HepG2 (cell line): ENCODE data around the gene AFTPH. TPM values are rescaled to one million over a fixed set of nuclear protein-coding genes. Genes with fewer than 3 reads are reported as not detected.

ENCODE experiments used
- ATAC-seq: fragments of 200-7000 bp; cut with Tn5 transposase; 3 replicates; pipeline ENCODE4 v1.9.1; 2020; ENCODE audit warnings: mild to moderate bottlenecking, moderate library complexity
- BruUV-seq: library from RNA; stranded (reverse); fragments of 400-500 nt; replicated peaks from 2 replicates; lab custom pipeline; 2021; lab: Mats Ljungman, UMichigan
- CTCF ChIA-PET: fragments of 300-600 bp; formaldehyde crosslinking; extraction: SDS; loops from one replicate; lab custom pipeline; 2021; ENCODE audit warnings: low total read pairs, inconsistent platforms, low intra/inter-chr PET ratio; lab: Yijun Ruan, JAX
- POLR2A ChIA-PET: fragments of 350-600 bp; sonication (Branson Sonifier 250); formaldehyde crosslinking; loops from one replicate; lab custom pipeline; 2020; ENCODE audit warnings: antibody characterized with exemption, inconsistent platforms; lab: Yijun Ruan, JAX
- DNase-seq: peaks from one replicate; pipeline ENCODE4 v3.0.0-alpha.2; 2015; ENCODE audit warnings: low spot score
- FAIRE-seq: peaks from 3 replicates; lab custom pipeline; 2011; peaks lifted over from hg19 to GRCh38; lab: Jason Lieb, UNC
- H2AFZ ChIP-seq: one replicate; pipeline ENCODE4 v1.6.1; 2011; ENCODE audit warnings: low read length, inconsistent platforms
- H3K27ac ChIP-seq: fragments of 300-600 bp; 3 replicates; pipeline ENCODE4 v1.8.0; 2011; ENCODE audit warnings: mixed run types, mild to moderate bottlenecking, mixed read lengths, low read length, inconsistent platforms; ENCODE audit not compliant: insufficient read depth; ENCODE audit errors: extremely low read length
- H3K27me3 ChIP-seq, 2 experiments: fragments of 200-600 bp in 1 of 2; 2 replicates in 1 of 2; 3 replicates in 1 of 2; pipeline versions ENCODE4 v1.6.0 to v1.8.0; 2011; ENCODE audit warnings: low read length in 2 of 2, mild to moderate bottlenecking in 2 of 2, moderate library complexity in 2 of 2, inconsistent platforms in 1 of 2; ENCODE audit not compliant: insufficient read depth in 2 of 2, control insufficient read depth in 1 of 2
- H3K36me3 ChIP-seq, 2 experiments: fragments of 200-600 bp in 1 of 2; replicated peaks in 1 of 2; 2 replicates in 1 of 2; 3 replicates in 1 of 2; pipeline versions ENCODE4 v1.5.1 to v1.8.0; 2011; ENCODE audit warnings: low read length in 2 of 2, inconsistent platforms in 1 of 2; ENCODE audit not compliant: insufficient read depth in 2 of 2, control insufficient read depth in 1 of 2
- H3K4me1 ChIP-seq: 2 replicates; pipeline ENCODE4 v1.5.1; 2012; ENCODE audit warnings: low read length, inconsistent platforms; ENCODE audit not compliant: insufficient read depth
- H3K4me2 ChIP-seq: 2 replicates; pipeline ENCODE4 v1.6.0; 2011; ENCODE audit warnings: low read depth, low read length, inconsistent platforms
- H3K4me3 ChIP-seq, 3 experiments: fragments of 200-600 bp in 1 of 3; sonication (generic), shearing (Covaris generic) in 1 of 3; replicated peaks in 1 of 3; 2 replicates each; pipeline ENCODE4 v1.5.1; 2011 to 2016; ENCODE audit warnings: low read length in 3 of 3, inconsistent platforms in 2 of 3, low read depth in 2 of 3, mild to moderate bottlenecking in 2 of 3, control low read depth in 1 of 3, mixed read lengths in 1 of 3; ENCODE audit not compliant: insufficient read depth in 1 of 3
- H3K79me2 ChIP-seq: one replicate; pipeline ENCODE4 v1.6.1; 2011; ENCODE audit warnings: low read length, inconsistent platforms; ENCODE audit not compliant: insufficient read depth
- H3K9ac ChIP-seq: 2 replicates; pipeline ENCODE4 v1.6.0; 2011; ENCODE audit warnings: mild to moderate bottlenecking, low read depth, low read length, inconsistent platforms; ENCODE audit not compliant: insufficient read depth
- H3K9me3 ChIP-seq: 2 replicates; pipeline ENCODE4 v1.5.1; 2012; ENCODE audit warnings: mild to moderate bottlenecking, low read length
- H4K20me1 ChIP-seq: 2 replicates; pipeline ENCODE4 v1.6.0; 2011; ENCODE audit warnings: inconsistent platforms, mild to moderate bottlenecking, low read length, moderate library complexity; ENCODE audit not compliant: insufficient read depth
- ATF2 ChIP-seq: sonication (generic); formaldehyde crosslinking; IDR thresholded peaks from 2 replicates; pipeline ENCODE4 v1.4.0; 2020; ENCODE audit warnings: missing genetic modification reagents
- HNRNPLL ChIP-seq: fragments of 200-400 bp; formaldehyde crosslinking; IDR thresholded peaks from 2 replicates; pipeline ENCODE4 v1.6.1; 2017; ENCODE audit warnings: mild to moderate bottlenecking, low read depth, low read length; ENCODE audit not compliant: poor library complexity, severe bottlenecking
- KAT2B ChIP-seq: fragments of 150-350 bp; IDR thresholded peaks from 2 replicates; pipeline ENCODE4 v1.6.1; 2014; ENCODE audit warnings: low read depth, low read length, borderline replicate concordance
- SP5 ChIP-seq: IDR thresholded peaks from 2 replicates; pipeline ENCODE4 v1.6.1; 2016; ENCODE audit warnings: low read depth, borderline replicate concordance
- ZNF281 ChIP-seq: sonication (generic); formaldehyde crosslinking; IDR thresholded peaks from 2 replicates; pipeline ENCODE4 v1.4.0; 2020; ENCODE audit warnings: missing genetic modification reagents, borderline replicate concordance
- WGBS: methylation state at CpG from one replicate; pipeline ENCODE4 v1.1.6; 2017; ENCODE audit warnings: low lambda C conversion rate; 5-methylcytosine and 5-hydroxymethylcytosine counted together
- in situ Hi-C: cut with HindIII; loops from 2 replicates; pipeline ENCODE4 v1.10.0; 2017; ENCODE audit warnings: low pct_unique_long_range_greater_than_20kb; ENCODE audit not compliant: extremely low pct_ligation_motif_present
- intact Hi-C: fragments of 100-400 bp; cut with micrococcal nuclease; formaldehyde crosslinking; loops from one replicate; pipeline ENCODE4 v1.10.0; 2022; ENCODE audit not compliant: unreplicated experiment
- polyA plus RNA-seq, 8 experiments: library from polyadenylated mRNA; depleted of rRNA in 3 of 8; stranded (reverse) in 7 of 8; unstranded in 1 of 8; fragments of >200 nt; fragmentation: Illumina TruSeq in 4 of 8; extraction: Trizol in 4 of 8; gene quantifications; 2 replicates each; pipeline versions ENCODE4 v1.2.1 to v1.2.3, GENCODE V29; 2011 to 2016; ENCODE audit warnings: low read depth in 4 of 8, missing spikeins in 1 of 8, mixed read lengths in 1 of 8; ENCODE audit not compliant: insufficient read depth in 1 of 8
- total RNA-seq, 5 experiments: library from RNA; depleted of rRNA; stranded (reverse); fragments of >200 nt; fragmentation: Illumina TruSeq; extraction: Trizol; gene quantifications; 2 replicates each; pipeline ENCODE4 v1.2.3, GENCODE V29; 2016; ENCODE audit warnings: low read depth in 1 of 5
- TF ChIP-seq, protein P1 (sequence below): sonication (generic); formaldehyde crosslinking; IDR thresholded peaks from 2 replicates; pipeline ENCODE4 v1.4.0; 2020; ENCODE audit warnings: missing genetic modification reagents
- TF ChIP-seq, protein P2 (sequence below): sonication (generic); formaldehyde crosslinking; IDR thresholded peaks from 2 replicates; pipeline ENCODE4 v1.4.0; 2020; ENCODE audit warnings: missing genetic modification reagents
- TF ChIP-seq, protein P3 (sequence below): sonication (generic); formaldehyde crosslinking; IDR thresholded peaks from 2 replicates; pipeline ENCODE4 v1.5.1; 2020; ENCODE audit warnings: mild to moderate bottlenecking, missing genetic modification reagents, moderate library complexity

The AFTPH gene
- total and polyA plus RNA-seq, 2 of the 13 experiments (the other 11 are each of a cell fraction or from before 2014, with no cell fraction given) = 27.5 to 36.8 TPM

DNA sequence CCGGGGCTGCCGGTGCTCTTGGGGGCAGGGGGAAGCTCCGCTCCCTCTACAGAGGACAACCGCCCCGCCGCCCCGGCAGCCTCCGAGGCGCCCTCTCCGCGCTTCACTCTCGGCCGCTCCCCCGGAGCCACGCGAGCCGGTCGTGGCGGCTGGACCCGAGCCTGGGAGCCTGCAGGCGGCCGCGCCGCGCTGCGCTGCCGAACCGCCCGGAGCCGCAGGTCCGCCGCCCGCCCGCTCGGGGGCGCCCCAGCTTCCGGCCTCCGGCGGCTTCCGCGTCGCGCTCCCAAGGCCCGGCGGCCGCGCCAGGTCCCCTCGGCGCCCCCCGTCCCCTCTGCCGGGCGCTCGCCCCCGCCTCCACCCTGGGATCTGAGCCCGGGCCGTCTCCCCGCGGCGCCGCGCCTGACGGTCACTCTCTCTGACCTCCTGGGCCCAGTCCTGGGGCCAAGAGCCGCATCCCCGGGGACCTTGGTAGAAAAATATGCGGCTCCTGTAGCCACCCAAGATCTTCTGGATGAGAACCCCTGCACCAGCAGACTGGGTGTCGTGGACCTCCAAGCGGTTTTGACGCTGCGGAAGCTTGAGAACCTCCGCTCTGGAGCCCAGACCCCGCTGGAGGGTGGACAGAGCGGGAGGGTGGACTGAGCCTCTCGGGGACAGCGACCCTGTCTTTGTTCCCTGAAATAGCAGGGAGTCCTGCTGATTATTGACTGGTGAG, 85.3 kb downstream of the AFTPH start (continued):
- TF ChIP-seq, protein P1, sequence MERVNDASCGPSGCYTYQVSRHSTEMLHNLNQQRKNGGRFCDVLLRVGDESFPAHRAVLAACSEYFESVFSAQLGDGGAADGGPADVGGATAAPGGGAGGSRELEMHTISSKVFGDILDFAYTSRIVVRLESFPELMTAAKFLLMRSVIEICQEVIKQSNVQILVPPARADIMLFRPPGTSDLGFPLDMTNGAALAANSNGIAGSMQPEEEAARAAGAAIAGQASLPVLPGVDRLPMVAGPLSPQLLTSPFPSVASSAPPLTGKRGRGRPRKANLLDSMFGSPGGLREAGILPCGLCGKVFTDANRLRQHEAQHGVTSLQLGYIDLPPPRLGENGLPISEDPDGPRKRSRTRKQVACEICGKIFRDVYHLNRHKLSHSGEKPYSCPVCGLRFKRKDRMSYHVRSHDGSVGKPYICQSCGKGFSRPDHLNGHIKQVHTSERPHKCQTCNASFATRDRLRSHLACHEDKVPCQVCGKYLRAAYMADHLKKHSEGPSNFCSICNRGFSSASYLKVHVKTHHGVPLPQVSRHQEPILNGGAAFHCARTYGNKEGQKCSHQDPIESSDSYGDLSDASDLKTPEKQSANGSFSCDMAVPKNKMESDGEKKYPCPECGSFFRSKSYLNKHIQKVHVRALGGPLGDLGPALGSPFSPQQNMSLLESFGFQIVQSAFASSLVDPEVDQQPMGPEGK (CRISPR knock-in tag) = 0 out of 2 replicates have a peak, but pooled peaks have one; percentile 12

DNA sequence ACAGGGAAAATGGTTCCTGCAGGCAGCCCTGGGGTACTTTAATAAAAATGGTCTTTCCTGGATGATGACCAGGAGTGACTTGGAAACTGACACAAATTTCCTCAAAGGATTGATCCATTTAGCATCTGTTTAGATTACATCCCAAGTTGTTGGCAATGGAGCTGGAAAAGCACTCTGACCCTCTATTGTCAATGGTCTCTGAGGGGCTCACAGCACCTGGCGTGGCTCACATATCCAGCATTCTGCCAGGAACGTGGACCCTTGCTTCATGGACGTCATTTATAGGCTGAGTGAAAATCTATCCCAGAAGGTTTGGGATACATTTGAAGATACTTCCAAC, 85.8 kb downstream of the AFTPH start:
- peak overlapping the region; percentile 51 to 68 (median 58); a peak in 5 of 6 replicates for H3K4me3 ChIP-seq
- no peaks in the 10 kb centered on the region for H3K36me3 ChIP-seq
- H4K20me1 ChIP-seq = no peaks in the 10 kb centered on the region
- peak overlapping the region; percentile 10 for H2AFZ ChIP-seq
- no peaks in the 10 kb centered on the region for H3K27me3 ChIP-seq
- H3K4me2 ChIP-seq = peak overlapping the region; percentile 64
- in situ Hi-C loops = loop anchor here (25.0 kb wide), 1 partner anchor 952 kb away; no protein-coding TSS in a partner anchor
- intact Hi-C loops = loop anchor here (5.0 kb wide), 1 partner anchor 37 kb away; no protein-coding TSS in a partner anchor
- ChIA-PET CTCF (no interaction called here), POLR2A (interaction anchor here (1.0 kb wide), 1 partner anchor 141 kb away, joined by 3 read pairs; no protein-coding TSS in a partner anchor)
- no TSS peak for BruUV-seq
- H3K4me1 ChIP-seq = peaks cover 28% of the 10 kb centered on the region
- FAIRE-seq (peak; percentile 4), ATAC-seq (no peak), DNase-seq (no peak)
- 67% methylated on average over 3 of the region's 3 CpGs for WGBS
- peak overlapping the region; percentile 65; the same call in 1 of the 2 replicates for H3K9ac ChIP-seq
- no peak for TF ChIP-seq SP5 (CRISPR knock-in tag)
- TF ChIP-seq, protein P2, sequence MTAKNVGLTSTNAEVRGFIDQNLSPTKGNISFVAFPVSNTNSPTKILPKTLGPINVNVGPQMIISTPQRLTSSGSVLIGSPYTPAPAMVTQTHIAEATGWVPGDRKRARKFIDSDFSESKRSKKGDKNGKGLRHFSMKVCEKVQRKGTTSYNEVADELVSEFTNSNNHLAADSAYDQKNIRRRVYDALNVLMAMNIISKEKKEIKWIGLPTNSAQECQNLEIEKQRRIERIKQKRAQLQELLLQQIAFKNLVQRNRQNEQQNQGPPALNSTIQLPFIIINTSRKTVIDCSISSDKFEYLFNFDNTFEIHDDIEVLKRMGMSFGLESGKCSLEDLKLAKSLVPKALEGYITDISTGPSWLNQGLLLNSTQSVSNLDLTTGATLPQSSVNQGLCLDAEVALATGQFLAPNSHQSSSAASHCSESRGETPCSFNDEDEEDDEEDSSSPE (CRISPR knock-in tag) = no peak
- no peak for TF ChIP-seq ATF2 (CRISPR knock-in tag)
- TF ChIP-seq HNRNPLL = no peak
- no peak for TF ChIP-seq KAT2B
- no peak for TF ChIP-seq ZNF281 (CRISPR knock-in tag)
- TF ChIP-seq, protein P3, sequence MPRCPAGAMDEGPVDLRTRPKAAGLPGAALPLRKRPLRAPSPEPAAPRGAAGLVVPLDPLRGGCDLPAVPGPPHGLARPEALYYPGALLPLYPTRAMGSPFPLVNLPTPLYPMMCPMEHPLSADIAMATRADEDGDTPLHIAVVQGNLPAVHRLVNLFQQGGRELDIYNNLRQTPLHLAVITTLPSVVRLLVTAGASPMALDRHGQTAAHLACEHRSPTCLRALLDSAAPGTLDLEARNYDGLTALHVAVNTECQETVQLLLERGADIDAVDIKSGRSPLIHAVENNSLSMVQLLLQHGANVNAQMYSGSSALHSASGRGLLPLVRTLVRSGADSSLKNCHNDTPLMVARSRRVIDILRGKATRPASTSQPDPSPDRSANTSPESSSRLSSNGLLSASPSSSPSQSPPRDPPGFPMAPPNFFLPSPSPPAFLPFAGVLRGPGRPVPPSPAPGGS (CRISPR knock-in tag) = no peak
- no peaks in the 10 kb centered on the region for H3K79me2 ChIP-seq
- H3K9me3 ChIP-seq = no peaks in the 10 kb centered on the region
- no peak overlapping the region for H3K27ac ChIP-seq
